ENCODE measurements around the gene PCID2.
"Not testable (repeated sequence)": the region's sequence is repeated elsewhere in the genome, so short reads cannot be mapped to it uniquely, and the experiment has no call there.

The PCID2 gene

DNA sequence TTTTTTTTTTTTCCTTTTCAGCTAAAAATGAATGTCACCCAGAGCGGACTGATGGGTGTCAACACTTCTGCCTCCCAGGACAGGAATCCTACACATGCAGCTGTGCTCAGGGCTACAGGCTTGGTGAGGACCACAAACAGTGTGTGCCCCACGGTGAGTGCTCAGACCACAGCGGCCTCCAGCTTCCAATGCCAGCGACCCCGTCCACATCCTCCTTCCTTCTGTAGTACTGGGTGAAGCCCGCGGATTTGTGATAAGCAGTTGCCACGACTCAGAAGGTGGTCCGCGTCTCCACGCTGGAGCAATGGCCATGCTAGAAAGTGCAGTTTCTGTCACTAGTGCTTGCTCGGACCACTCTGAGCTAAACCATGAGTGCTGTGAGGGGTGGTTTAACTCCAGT is 44.0 kb downstream of the PCID2 start:
- Histone ChIP-seq H3K4me2 (ENCODE audit: low read length) (no peak overlapping the region), H4K20me1 (ENCODE audit: insufficient read depth, low read length) (no peaks in the 10 kb centered on the region), H3F3A (ENCODE audit: insufficient read depth, low read length) (no peaks in the 10 kb centered on the region)

DNA sequence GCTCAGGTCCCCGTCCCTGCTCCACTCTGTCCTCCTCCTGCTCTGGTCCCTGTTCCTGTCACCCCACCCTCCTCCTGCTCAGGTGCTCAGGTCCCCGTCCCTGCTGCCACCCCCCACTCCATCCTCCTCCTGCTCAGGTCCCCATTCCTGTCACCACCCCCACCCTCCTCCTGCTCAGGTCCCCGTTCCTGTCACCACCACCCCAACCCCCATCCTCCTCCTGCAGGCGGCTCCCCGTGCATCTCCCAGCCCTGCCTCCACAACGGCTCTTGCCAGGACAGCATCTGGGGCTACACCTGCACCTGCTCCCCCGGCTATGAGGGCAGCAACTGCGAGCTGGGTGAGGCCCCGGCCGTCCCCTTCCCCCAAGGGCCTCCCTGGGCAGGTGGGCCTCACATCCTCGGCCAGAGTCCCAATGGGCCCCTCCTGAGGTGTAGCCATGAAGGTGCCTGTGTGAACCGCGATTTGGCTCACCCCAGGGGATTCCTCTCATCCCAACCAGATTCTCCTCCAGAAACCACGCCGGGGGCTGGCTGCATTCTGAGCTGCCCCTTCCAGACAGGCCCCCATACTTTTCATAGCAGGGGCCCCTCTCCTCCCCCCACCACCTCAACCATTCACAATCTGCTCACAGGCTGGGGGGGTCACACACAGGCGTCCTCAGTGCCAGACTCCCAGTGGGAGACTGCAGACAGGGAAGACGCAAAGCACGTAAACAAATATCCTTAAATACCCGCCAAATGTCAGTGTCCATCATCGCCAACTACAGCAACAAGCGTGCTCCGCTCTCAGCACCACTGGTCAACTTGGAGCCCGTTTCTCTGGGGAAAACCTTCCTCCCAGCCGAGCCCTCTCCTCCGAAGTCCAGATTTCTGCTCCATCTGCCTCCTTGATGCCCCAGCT is 45.4 kb downstream of the PCID2 start:
- no peaks in the 10 kb centered on the region for H3K4me1 ChIP-seq (ENCODE audit: insufficient read depth, low read length, severe bottlenecking)
- H4K20me1 ChIP-seq (ENCODE audit: insufficient read depth, low read length): no peaks in the 10 kb centered on the region
- no peaks in the 10 kb centered on the region for H3K9me2 ChIP-seq (ENCODE audit: low read depth, low read length)
- H3K27ac ChIP-seq (ENCODE audit: low read depth, low read length, poor library complexity, severe bottlenecking): no peak overlapping the region
- no peaks in the 10 kb centered on the region for H3K9me3 ChIP-seq (ENCODE audit: low read length)
- H2AFZ ChIP-seq (ENCODE audit: low read length): no peak overlapping the region
- TF ChIP-seq CTCF (IDR thresholded peaks at IDR 0.05; ENCODE audit: low read length) (no peak), EZH2 (IDR thresholded peaks at IDR 0.05; ENCODE audit: borderline replicate concordance, low read length) (no peak)
- H3K9ac ChIP-seq (ENCODE audit: low read length): no peak overlapping the region
- no peak overlapping the region for H3K4me3 ChIP-seq (ENCODE audit: low read depth, low read length, poor library complexity, severe bottlenecking)
- H3K36me3 ChIP-seq (ENCODE audit: insufficient read depth, low read length): peaks cover 5% of the 10 kb centered on the region; the same call in 1 of the 2 replicates
- no peak overlapping the region for H3K4me2 ChIP-seq (ENCODE audit: low read length)
- H3K27me3 ChIP-seq (ENCODE audit: insufficient read depth, low read length): peaks cover 4% of the 10 kb centered on the region
- no peaks in the 10 kb centered on the region for H3K79me2 ChIP-seq (ENCODE audit: insufficient read depth, low read length)
- H3F3A ChIP-seq (ENCODE audit: insufficient read depth, low read length): no peaks in the 10 kb centered on the region

More for the DNA sequence above, 44.0 kb downstream of the PCID2 start:
- no peak overlapping the region for H3K9ac ChIP-seq (ENCODE audit: low read length)
- H3K79me2 ChIP-seq (ENCODE audit: insufficient read depth, low read length): no peaks in the 10 kb centered on the region
- TF ChIP-seq CTCF (IDR thresholded peaks at IDR 0.05; ENCODE audit: low read length): no peak
- TF ChIP-seq EZH2 (IDR thresholded peaks at IDR 0.05; ENCODE audit: borderline replicate concordance, low read length): no peak
- no peaks in the 10 kb centered on the region for H3K9me3 ChIP-seq (ENCODE audit: low read length)
- H3K9me2 ChIP-seq (ENCODE audit: low read depth, low read length): no peaks in the 10 kb centered on the region
- H3K27me3 ChIP-seq (ENCODE audit: insufficient read depth, low read length): no peaks in the 10 kb centered on the region; the same call in none of the 2 replicates
- H3K4me1 ChIP-seq (ENCODE audit: insufficient read depth, low read length, severe bottlenecking): no peaks in the 10 kb centered on the region
- H3K36me3 ChIP-seq (ENCODE audit: insufficient read depth, low read length): peaks cover 19% of the 10 kb centered on the region
- H2AFZ ChIP-seq (ENCODE audit: low read length): no peak overlapping the region
- H3K4me3 ChIP-seq (ENCODE audit: low read depth, low read length, poor library complexity, severe bottlenecking): no peak overlapping the region
- H3K27ac ChIP-seq (ENCODE audit: low read depth, low read length, poor library complexity, severe bottlenecking): no peak overlapping the region

DNA sequence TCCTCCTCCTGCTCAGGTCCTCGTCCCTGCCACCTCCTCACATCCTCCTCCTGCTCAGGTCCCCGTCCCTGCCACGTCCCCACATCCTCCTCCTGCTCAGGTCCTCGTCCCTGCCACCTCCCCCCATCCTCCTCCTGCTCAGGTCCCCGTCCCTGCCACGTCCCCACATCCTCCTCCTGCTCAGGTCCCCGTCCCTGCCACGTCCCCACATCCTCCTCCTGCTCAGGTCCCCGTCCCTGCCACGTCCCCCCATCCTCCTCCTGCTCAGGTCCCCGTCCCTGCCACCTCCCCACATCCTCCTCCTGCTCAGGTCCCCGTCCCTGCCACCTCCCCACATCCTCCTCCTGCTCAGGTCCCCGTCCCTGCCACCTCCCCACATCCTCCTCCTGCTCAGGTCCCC is 46.5 kb downstream of the PCID2 start:
- not testable (repeated sequence) for H3F3A ChIP-seq (ENCODE audit: insufficient read depth, low read length); H3K4me2 ChIP-seq (ENCODE audit: low read length); H3K79me2 ChIP-seq (ENCODE audit: insufficient read depth, low read length); H3K4me1 ChIP-seq (ENCODE audit: insufficient read depth, low read length, severe bottlenecking); H3K9me3 ChIP-seq (ENCODE audit: low read length); H3K4me3 ChIP-seq (ENCODE audit: low read depth, low read length, poor library complexity, severe bottlenecking); H3K27me3 ChIP-seq (ENCODE audit: insufficient read depth, low read length); H2AFZ ChIP-seq (ENCODE audit: low read length); H4K20me1 ChIP-seq (ENCODE audit: insufficient read depth, low read length); H3K9me2 ChIP-seq (ENCODE audit: low read depth, low read length); H3K36me3 ChIP-seq (ENCODE audit: insufficient read depth, low read length); H3K9ac ChIP-seq (ENCODE audit: low read length); H3K27ac ChIP-seq (ENCODE audit: low read depth, low read length, poor library complexity, severe bottlenecking)

DNA sequence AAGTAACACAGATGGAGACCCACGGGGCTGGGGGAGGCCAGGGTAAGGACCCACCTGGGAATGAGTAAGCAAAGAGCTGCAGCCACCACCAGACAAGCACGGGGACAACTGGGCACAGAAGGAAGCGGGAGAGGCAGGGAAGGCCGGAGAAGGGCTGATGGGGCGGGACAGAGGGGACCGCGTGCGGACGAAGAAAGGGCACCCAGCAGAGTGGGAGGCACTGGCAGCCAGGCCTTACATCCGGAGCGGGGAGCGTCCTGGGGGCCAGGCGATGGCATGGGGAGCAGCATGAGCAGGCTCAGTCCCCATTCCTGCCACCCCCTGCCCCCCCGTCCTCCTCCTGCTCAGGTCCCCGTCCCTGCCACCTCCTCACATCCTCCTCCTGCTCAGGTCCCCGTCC is 47.0 kb downstream of the PCID2 start:
- H3K4me3 ChIP-seq (ENCODE audit: low read depth, low read length, poor library complexity, severe bottlenecking): no peak overlapping the region
- H3K4me1 ChIP-seq (ENCODE audit: insufficient read depth, low read length, severe bottlenecking): no peaks in the 10 kb centered on the region
- no peaks in the 10 kb centered on the region for H3K9me2 ChIP-seq (ENCODE audit: low read depth, low read length)
- H3K4me2 ChIP-seq (ENCODE audit: low read length): no peak overlapping the region
- peaks cover 10% of the 10 kb centered on the region for H3K27me3 ChIP-seq (ENCODE audit: insufficient read depth, low read length)
- peaks cover 2% of the 10 kb centered on the region; the same call in 1 of the 2 replicates for H3K36me3 ChIP-seq (ENCODE audit: insufficient read depth, low read length)
- peaks cover under 1% of the 10 kb centered on the region for H3K9me3 ChIP-seq (ENCODE audit: low read length)
- H4K20me1 ChIP-seq (ENCODE audit: insufficient read depth, low read length): no peaks in the 10 kb centered on the region
- no peaks in the 10 kb centered on the region for H3K79me2 ChIP-seq (ENCODE audit: insufficient read depth, low read length)
- TF ChIP-seq EZH2 (IDR thresholded peaks at IDR 0.05; ENCODE audit: borderline replicate concordance, low read length) (no peak), CTCF (IDR thresholded peaks at IDR 0.05; ENCODE audit: low read length) (no peak)
- no peak overlapping the region for H3K9ac ChIP-seq (ENCODE audit: low read length)
- H3K27ac ChIP-seq (ENCODE audit: low read depth, low read length, poor library complexity, severe bottlenecking): no peak overlapping the region
- no peak overlapping the region for H2AFZ ChIP-seq (ENCODE audit: low read length)
- H3F3A ChIP-seq (ENCODE audit: insufficient read depth, low read length): no peaks in the 10 kb centered on the region

Data from OCI-LY1 (cell line).